Measurements from ENCODE around the gene LDLR. TPM values are rescaled to one million over a fixed set of nuclear protein-coding genes. Genes with fewer than 3 reads are reported as not detected.
A peak's percentile ranks its signal among the peaks of the same experiment; 100 is the strongest.
"Not testable (repeated sequence)": the region's sequence is repeated elsewhere in the genome, so short reads cannot be mapped to it uniquely, and the experiment has no call there.

Gene LDLR
- total RNA-seq, 1 donor from 2014 or later = 158 TPM

DNA sequence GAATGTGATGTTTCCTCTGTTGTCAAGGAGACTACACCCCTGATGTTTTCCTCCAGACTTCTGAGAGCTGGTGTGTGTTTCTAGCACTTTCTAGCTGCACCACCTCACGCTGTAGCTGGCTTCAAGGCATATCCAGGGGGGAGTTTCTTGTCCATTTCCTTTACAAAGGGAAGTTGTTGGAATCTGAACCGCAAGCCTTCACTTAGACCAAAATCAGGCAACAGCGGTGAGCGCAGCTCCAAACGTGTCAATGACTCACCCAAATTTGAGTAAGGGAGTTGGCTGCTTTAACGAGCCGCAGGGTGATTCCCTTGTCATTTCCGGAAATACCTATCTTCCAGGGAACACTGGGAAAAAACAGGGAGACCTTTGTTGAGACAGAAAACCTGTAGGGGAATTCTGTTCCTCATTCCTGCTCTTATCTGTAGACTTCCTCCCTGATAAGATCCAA is 2.5 kb downstream of the LDLR start:
- H3K36me3 Mint-ChIP-seq (ENCODE audit: low read depth, unreplicated experiment) = peaks cover 42% of the 10 kb centered on the region
- no peaks in the 10 kb centered on the region for H3K9me3 Mint-ChIP-seq (ENCODE audit: unreplicated experiment)
- peaks cover 47% of the 10 kb centered on the region for H3K4me1 Mint-ChIP-seq (ENCODE audit: unreplicated experiment)
- TF ChIP-seq, protein P1, sequence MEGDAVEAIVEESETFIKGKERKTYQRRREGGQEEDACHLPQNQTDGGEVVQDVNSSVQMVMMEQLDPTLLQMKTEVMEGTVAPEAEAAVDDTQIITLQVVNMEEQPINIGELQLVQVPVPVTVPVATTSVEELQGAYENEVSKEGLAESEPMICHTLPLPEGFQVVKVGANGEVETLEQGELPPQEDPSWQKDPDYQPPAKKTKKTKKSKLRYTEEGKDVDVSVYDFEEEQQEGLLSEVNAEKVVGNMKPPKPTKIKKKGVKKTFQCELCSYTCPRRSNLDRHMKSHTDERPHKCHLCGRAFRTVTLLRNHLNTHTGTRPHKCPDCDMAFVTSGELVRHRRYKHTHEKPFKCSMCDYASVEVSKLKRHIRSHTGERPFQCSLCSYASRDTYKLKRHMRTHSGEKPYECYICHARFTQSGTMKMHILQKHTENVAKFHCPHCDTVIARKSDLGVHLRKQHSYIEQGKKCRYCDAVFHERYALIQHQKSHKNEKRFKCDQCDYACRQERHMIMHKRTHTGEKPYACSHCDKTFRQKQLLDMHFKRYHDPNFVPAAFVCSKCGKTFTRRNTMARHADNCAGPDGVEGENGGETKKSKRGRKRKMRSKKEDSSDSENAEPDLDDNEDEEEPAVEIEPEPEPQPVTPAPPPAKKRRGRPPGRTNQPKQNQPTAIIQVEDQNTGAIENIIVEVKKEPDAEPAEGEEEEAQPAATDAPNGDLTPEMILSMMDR (IDR thresholded peaks at IDR 0.05; ENCODE audit: unreplicated experiment) = no peak
- peak overlapping the region; percentile 99 for H3K27ac Mint-ChIP-seq (ENCODE audit: unreplicated experiment)
- H3K27me3 Mint-ChIP-seq (ENCODE audit: unreplicated experiment) = peaks cover 17% of the 10 kb centered on the region
- DNase-seq (ENCODE audit: low spot score) = peak; percentile 51
- peak overlapping the region; percentile 95 for H3K4me3 Mint-ChIP-seq (ENCODE audit: unreplicated experiment)

DNA sequence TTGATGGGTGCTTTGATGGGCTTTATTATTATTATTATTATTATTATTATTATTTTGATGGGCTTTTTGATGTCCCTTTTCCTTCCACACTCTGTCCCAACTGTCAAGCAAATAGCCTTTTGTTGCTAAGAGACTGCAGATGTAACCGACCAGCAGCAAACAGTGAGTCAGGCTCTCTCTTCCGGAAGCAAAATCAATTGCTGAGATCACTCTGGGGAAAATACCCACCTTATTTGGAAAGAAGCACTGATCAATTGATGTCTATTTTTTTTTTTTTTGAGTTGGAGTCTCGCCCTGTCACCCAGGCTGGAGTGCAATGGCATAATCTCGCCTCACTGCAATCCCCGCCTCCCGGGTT is 2.9 kb downstream of the LDLR start:
- Mint-ChIP-seq H3K4me1 (ENCODE audit: unreplicated experiment) (peaks cover 47% of the 10 kb centered on the region), H3K9me3 (ENCODE audit: unreplicated experiment) (no peaks in the 10 kb centered on the region), H3K27ac (ENCODE audit: unreplicated experiment) (peak overlapping the region; percentile 99), H3K27me3 (ENCODE audit: unreplicated experiment) (peaks cover 17% of the 10 kb centered on the region), H3K36me3 (ENCODE audit: low read depth, unreplicated experiment) (peaks cover 42% of the 10 kb centered on the region), H3K4me3 (ENCODE audit: unreplicated experiment) (peak overlapping the region; percentile 95)
- TF ChIP-seq, protein P1 (IDR thresholded peaks at IDR 0.05; ENCODE audit: unreplicated experiment) = no peak
- no peak for DNase-seq (ENCODE audit: low spot score)

DNA sequence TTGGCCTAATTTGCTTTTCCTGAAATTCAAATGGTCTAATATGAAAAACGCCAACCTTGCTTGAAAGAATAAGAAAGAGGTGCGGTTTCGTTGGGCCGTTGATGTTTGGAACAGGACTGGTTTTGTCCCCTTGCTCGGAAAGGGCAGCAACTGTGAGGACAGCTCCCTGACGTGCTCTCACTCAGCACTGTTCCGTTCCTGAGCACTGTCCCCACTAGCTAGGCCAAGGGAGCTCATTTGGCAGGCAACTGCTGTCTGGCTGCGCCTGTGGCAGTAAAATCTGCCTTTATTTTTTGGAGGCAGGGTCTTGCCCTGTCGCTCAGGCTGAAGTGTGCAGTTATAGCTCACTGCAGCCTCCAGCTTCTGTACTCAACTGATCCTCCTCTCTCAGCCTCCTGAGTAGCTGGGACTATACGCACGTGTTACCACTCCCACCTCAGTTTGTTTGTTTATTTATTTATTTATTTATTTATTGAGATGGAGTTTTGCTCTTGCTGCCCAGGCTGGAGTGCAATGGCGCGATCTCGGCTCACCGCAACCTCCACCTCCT is 4.5 kb downstream of the LDLR start:
- no peak overlapping the region for H3K4me3 Mint-ChIP-seq (ENCODE audit: unreplicated experiment)

DNA sequence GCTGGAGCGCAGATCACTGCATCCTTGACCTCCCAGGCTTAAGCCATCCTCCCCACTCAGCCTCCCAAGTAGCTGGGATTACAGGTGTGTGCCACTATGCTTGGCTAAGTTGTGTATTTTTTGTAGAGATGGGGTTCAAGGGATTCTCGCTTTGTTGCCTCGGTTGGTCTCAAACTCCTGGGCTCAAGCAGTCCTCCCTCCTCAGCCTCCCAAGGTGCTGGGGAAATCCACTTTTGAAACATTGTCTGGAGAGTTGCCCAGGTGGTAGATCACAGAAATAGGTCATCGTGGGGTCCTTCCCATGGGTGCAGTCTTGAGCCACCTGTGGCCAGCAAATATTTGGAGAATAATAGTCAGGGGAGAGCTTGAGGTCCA is 5.2 kb downstream of the LDLR start:
- Mint-ChIP-seq H3K9me3 (ENCODE audit: unreplicated experiment) (no peaks in the 10 kb centered on the region), H3K27me3 (ENCODE audit: unreplicated experiment) (peaks cover 8% of the 10 kb centered on the region), H3K36me3 (ENCODE audit: low read depth, unreplicated experiment) (peaks cover 44% of the 10 kb centered on the region), H3K4me1 (ENCODE audit: unreplicated experiment) (peaks cover 38% of the 10 kb centered on the region), H3K27ac (ENCODE audit: unreplicated experiment) (peak overlapping the region; percentile 70), H3K4me3 (ENCODE audit: unreplicated experiment) (peak overlapping the region; percentile 45)
- TF ChIP-seq, protein P1 (IDR thresholded peaks at IDR 0.05; ENCODE audit: unreplicated experiment) = no peak
- DNase-seq (ENCODE audit: low spot score) = no peak

More for the DNA sequence above, 4.5 kb downstream of the LDLR start:
- Mint-ChIP-seq H3K9me3 (ENCODE audit: unreplicated experiment) (no peaks in the 10 kb centered on the region), H3K36me3 (ENCODE audit: low read depth, unreplicated experiment) (peaks cover 42% of the 10 kb centered on the region), H3K27me3 (ENCODE audit: unreplicated experiment) (peaks cover 13% of the 10 kb centered on the region), H3K4me1 (ENCODE audit: unreplicated experiment) (peaks cover 41% of the 10 kb centered on the region), H3K27ac (ENCODE audit: unreplicated experiment) (peak overlapping the region; percentile 86)
- TF ChIP-seq, protein P1 (IDR thresholded peaks at IDR 0.05; ENCODE audit: unreplicated experiment) = no peak
- no peak for DNase-seq (ENCODE audit: low spot score)

DNA sequence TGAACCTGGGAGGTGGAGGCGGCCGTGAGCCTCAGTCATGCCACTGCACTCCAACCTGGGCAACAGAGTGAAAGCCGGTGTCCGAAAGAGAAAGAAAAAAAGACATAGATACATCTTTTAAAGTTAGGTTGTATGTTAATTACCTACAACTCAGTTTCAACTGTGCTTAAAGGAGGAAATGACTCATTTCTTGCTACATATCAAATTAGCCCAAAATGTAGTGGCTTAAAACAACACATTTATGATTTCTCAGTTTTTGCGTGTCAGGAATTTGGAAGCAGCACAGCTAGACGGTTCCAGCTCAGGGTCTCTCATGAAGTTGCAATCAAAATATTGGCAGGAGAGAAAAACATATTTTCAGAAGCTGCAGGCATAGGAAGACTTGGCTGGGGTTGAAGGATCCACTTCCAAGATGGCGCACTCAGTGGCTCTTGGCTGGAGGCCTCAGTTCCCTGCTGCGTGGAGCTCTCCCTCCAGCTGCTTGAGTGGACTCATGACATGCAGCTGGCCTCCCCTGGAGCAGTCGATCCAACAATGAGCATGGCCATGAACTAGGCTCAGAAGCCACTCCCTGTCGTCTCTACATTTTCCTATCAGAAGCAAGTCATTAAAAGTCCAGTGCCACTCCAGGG is 7.1 kb downstream of the LDLR start:
- Mint-ChIP-seq H3K27ac (ENCODE audit: unreplicated experiment) (peak overlapping the region; percentile 80), H3K4me3 (ENCODE audit: unreplicated experiment) (peak overlapping the region; percentile 71), H3K36me3 (ENCODE audit: low read depth, unreplicated experiment) (peaks cover 48% of the 10 kb centered on the region), H3K27me3 (ENCODE audit: unreplicated experiment) (peaks cover 8% of the 10 kb centered on the region), H3K9me3 (ENCODE audit: unreplicated experiment) (no peaks in the 10 kb centered on the region), H3K4me1 (ENCODE audit: unreplicated experiment) (peaks cover 46% of the 10 kb centered on the region)
- TF ChIP-seq, protein P1 (IDR thresholded peaks at IDR 0.05; ENCODE audit: unreplicated experiment) = no peak
- no peak for DNase-seq (ENCODE audit: low spot score)

DNA sequence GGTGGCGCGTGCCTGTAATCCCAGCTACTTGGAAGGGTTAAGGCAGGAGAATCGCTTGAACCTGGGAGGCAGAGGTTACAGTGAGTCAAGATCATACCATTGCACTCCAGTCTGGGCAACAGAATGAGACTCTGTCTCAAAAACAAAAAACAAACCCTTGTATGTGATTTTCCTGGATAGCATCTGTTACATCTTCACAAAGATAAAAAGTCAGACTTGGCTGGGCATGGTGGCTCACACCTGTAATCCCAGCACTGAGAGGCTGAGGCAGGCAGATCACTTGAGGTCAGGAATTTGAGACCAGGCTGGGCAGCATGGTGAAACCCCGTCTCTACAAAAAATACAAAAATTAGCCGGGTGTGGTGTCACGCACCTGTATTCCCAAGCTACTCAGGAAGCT is 8.1 kb downstream of the LDLR start:
- not testable (repeated sequence) for H3K9me3 Mint-ChIP-seq (ENCODE audit: unreplicated experiment); H3K4me3 Mint-ChIP-seq (ENCODE audit: unreplicated experiment); H3K27ac Mint-ChIP-seq (ENCODE audit: unreplicated experiment); DNase-seq (ENCODE audit: low spot score); H3K27me3 Mint-ChIP-seq (ENCODE audit: unreplicated experiment)
- Mint-ChIP-seq H3K4me1 (ENCODE audit: unreplicated experiment) (peaks cover 40% of the 10 kb centered on the region), H3K36me3 (ENCODE audit: low read depth, unreplicated experiment) (peaks cover 40% of the 10 kb centered on the region)
